Measurements from ENCODE around the gene CALM3. TPM values are rescaled to one million over a fixed set of nuclear protein-coding genes. Genes with fewer than 3 reads are reported as not detected.
A peak's percentile ranks its signal among the peaks of the same experiment; 100 is the strongest.
"Not testable (repeated sequence)": the region's sequence is repeated elsewhere in the genome, so short reads cannot be mapped to it uniquely, and the experiment has no call there.

The CALM3 gene
- 100 to 1,000 TPM; 106 to 118 (median 112) TPM for polyA plus RNA-seq (ENCODE audit: low read depth in 6 of 6)

- DNase-seq (no peak), ATAC-seq (ENCODE audit: low read depth in 2 of 2) (no peak)
- peak within 1 kb of the TSS; percentile 95 to 100 (median 100) for H3K4me3 Mint-ChIP-seq
- no peaks in the 10 kb centered on the region for H3K27me3 Mint-ChIP-seq
- H3K9me3 Mint-ChIP-seq, result peaks cover 6 to 18% (median 15%) of the 10 kb centered on the region in 7 donors
- peak within 1 kb of the TSS; percentile 100 for H3K27ac Mint-ChIP-seq
- peaks cover 27 to 37% (median 34%) of the 10 kb centered on the region in 3 donors for H3K4me1 Mint-ChIP-seq
- peaks cover 5 to 17% of the 10 kb centered on the region in 2 donors for H3K36me3 Mint-ChIP-seq
These were observed at the start of gene CALM3 for GRCh38 chr19:46601318-46602224. CALM3 (plus strand) TSS chr19:46601330; CDS start chr19:46601435, 105 bp downstream.

GRCh38 chr19:46552891-46553290, 48.2 kb upstream of the CALM3 start:
- ATAC-seq (ENCODE audit: low read depth in 2 of 2), result no peak
- no peak for DNase-seq
- H3K27ac Mint-ChIP-seq, result no peak overlapping the region
- H3K36me3 Mint-ChIP-seq, result peaks cover 12 to 17% of the 10 kb centered on the region in 2 donors
- H3K27me3 Mint-ChIP-seq, result peaks cover 12 to 36% (median 33%) of the 10 kb centered on the region in 3 donors
- H3K4me1 Mint-ChIP-seq, result no peaks in the 10 kb centered on the region
- no peak overlapping the region for H3K4me3 Mint-ChIP-seq
- peaks cover 0 to 39% (median 21%) of the 10 kb centered on the region in 7 donors for H3K9me3 Mint-ChIP-seq

GRCh38 chr19:46554161-46554560, 47.0 kb upstream of the CALM3 start:
- ATAC-seq (ENCODE audit: low read depth in 2 of 2) (no peak), DNase-seq (no peak)
- peaks cover 12 to 22% of the 10 kb centered on the region in 2 donors for H3K36me3 Mint-ChIP-seq
- peaks cover 0 to 35% (median 23%) of the 10 kb centered on the region in 7 donors for H3K9me3 Mint-ChIP-seq
- no peak overlapping the region for H3K4me3 Mint-ChIP-seq
- peaks cover 8 to 36% (median 33%) of the 10 kb centered on the region in 3 donors for H3K27me3 Mint-ChIP-seq
- H3K4me1 Mint-ChIP-seq, result no peaks in the 10 kb centered on the region
- no peak overlapping the region for H3K27ac Mint-ChIP-seq

- Mint-ChIP-seq H3K9me3 (peaks cover 0 to 28% (median 12%) of the 10 kb centered on the region in 7 donors), H3K36me3 (peaks cover 7 to 14% of the 10 kb centered on the region in 2 donors), H3K4me1 (no peaks in the 10 kb centered on the region), H3K27ac (no peak overlapping the region), H3K27me3 (peaks cover 13 to 32% (median 31%) of the 10 kb centered on the region in 3 donors), H3K4me3 (no peak overlapping the region)
- no peak for ATAC-seq (ENCODE audit: low read depth in 2 of 2)
- DNase-seq, result no peak
These were observed 45.4 kb upstream of the CALM3 start for GRCh38 chr19:46555628-46556280.

- H3K27me3 Mint-ChIP-seq, result peaks cover 9 to 27% (median 25%) of the 10 kb centered on the region in 3 donors
- not testable (repeated sequence) for ATAC-seq (ENCODE audit: low read depth in 2 of 2); H3K4me3 Mint-ChIP-seq; H3K36me3 Mint-ChIP-seq; DNase-seq; H3K4me1 Mint-ChIP-seq; H3K27ac Mint-ChIP-seq
- H3K9me3 Mint-ChIP-seq, result peaks cover 0 to 21% (median 5%) of the 10 kb centered on the region in 7 donors
These were observed 44.7 kb upstream of the CALM3 start for GRCh38 chr19:46556471-46556870.

GRCh38 chr19:46559203-46559602, 41.9 kb upstream of the CALM3 start:
- ATAC-seq (ENCODE audit: low read depth in 2 of 2), result no peak
- peaks cover 0 to 5% (median 0%) of the 10 kb centered on the region in 7 donors for H3K9me3 Mint-ChIP-seq
- H3K27me3 Mint-ChIP-seq, result peaks cover 4 to 14% (median 8%) of the 10 kb centered on the region in 3 donors
- DNase-seq, result no peak
- no peak overlapping the region for H3K27ac Mint-ChIP-seq
- peaks cover 0 to 4% (median 0%) of the 10 kb centered on the region in 3 donors for H3K4me1 Mint-ChIP-seq
- H3K36me3 Mint-ChIP-seq, result peaks cover 0 to 5% of the 10 kb centered on the region in 2 donors
- no peak overlapping the region for H3K4me3 Mint-ChIP-seq

- H3K4me1 Mint-ChIP-seq; DNase-seq; H3K9me3 Mint-ChIP-seq; H3K27ac Mint-ChIP-seq; ATAC-seq (ENCODE audit: low read depth in 2 of 2); H3K36me3 Mint-ChIP-seq; H3K27me3 Mint-ChIP-seq; H3K4me3 Mint-ChIP-seq: not testable (repeated sequence)
These were observed 41.5 kb upstream of the CALM3 start for GRCh38 chr19:46559675-46560074.

- Mint-ChIP-seq H3K36me3 (no peaks in the 10 kb centered on the region), H3K27ac (peak overlapping the region in 2 of 6 donors; percentile 61 to 64), H3K4me1 (peaks cover 0 to 4% (median 0%) of the 10 kb centered on the region in 3 donors), H3K27me3 (peaks cover 0 to 6% (median 6%) of the 10 kb centered on the region in 3 donors), H3K9me3 (peaks cover 0 to 4% (median 0%) of the 10 kb centered on the region in 7 donors), H3K4me3 (no peak overlapping the region)
- DNase-seq, result no peak
- no peak for ATAC-seq (ENCODE audit: low read depth in 2 of 2)
These were observed 36.4 kb upstream of the CALM3 start for GRCh38 chr19:46564701-46565100.

GRCh38 chr19:46571495-46571894, 29.6 kb upstream of the CALM3 start:
- Mint-ChIP-seq H3K9me3 (peaks cover 0 to 6% (median 3%) of the 10 kb centered on the region in 7 donors), H3K4me3 (no peak overlapping the region), H3K27me3 (peaks cover 6 to 17% (median 10%) of the 10 kb centered on the region in 3 donors), H3K27ac (no peak overlapping the region), H3K36me3 (peaks cover 8 to 14% of the 10 kb centered on the region in 2 donors), H3K4me1 (peaks cover 4 to 11% (median 8%) of the 10 kb centered on the region in 3 donors)
- ATAC-seq (ENCODE audit: low read depth in 2 of 2) (peak in 1 of 2 donors; percentile 35), DNase-seq (no peak)

GRCh38 chr19:46573679-46574498, 27.2 kb upstream of the CALM3 start:
- ATAC-seq (ENCODE audit: low read depth in 2 of 2) (no peak), DNase-seq (no peak)
- no peak overlapping the region for H3K4me3 Mint-ChIP-seq
- H3K4me1 Mint-ChIP-seq, result peaks cover 16 to 21% (median 17%) of the 10 kb centered on the region in 3 donors
- peaks cover 8 to 27% of the 10 kb centered on the region in 2 donors for H3K36me3 Mint-ChIP-seq
- H3K27ac Mint-ChIP-seq, result peak overlapping the region in 2 of 6 donors; percentile 41 to 52
- H3K27me3 Mint-ChIP-seq, result peaks cover 6 to 17% (median 10%) of the 10 kb centered on the region in 3 donors
- H3K9me3 Mint-ChIP-seq, result peaks cover 4 to 16% (median 12%) of the 10 kb centered on the region in 7 donors

- peaks cover 4 to 18% (median 12%) of the 10 kb centered on the region in 7 donors for H3K9me3 Mint-ChIP-seq
- ATAC-seq (ENCODE audit: low read depth in 2 of 2), result no peak
- no peak overlapping the region for H3K4me3 Mint-ChIP-seq
- DNase-seq, result no peak
- H3K36me3 Mint-ChIP-seq, result peaks cover 8 to 27% of the 10 kb centered on the region in 2 donors
- peaks cover 3 to 11% (median 10%) of the 10 kb centered on the region in 3 donors for H3K27me3 Mint-ChIP-seq
- peak overlapping the region in 1 of 6 donors; percentile 41 for H3K27ac Mint-ChIP-seq
- peaks cover 16 to 21% (median 17%) of the 10 kb centered on the region in 3 donors for H3K4me1 Mint-ChIP-seq
These were observed 26.6 kb upstream of the CALM3 start for GRCh38 chr19:46574533-46574932.

- Mint-ChIP-seq H3K27ac (no peak overlapping the region), H3K4me1 (peaks cover 12 to 17% (median 16%) of the 10 kb centered on the region in 3 donors), H3K36me3 (peaks cover 4 to 19% of the 10 kb centered on the region in 2 donors), H3K4me3 (no peak overlapping the region), H3K9me3 (peaks cover 4 to 18% (median 12%) of the 10 kb centered on the region in 7 donors), H3K27me3 (no peaks in the 10 kb centered on the region)
- no peak for DNase-seq
- no peak for ATAC-seq (ENCODE audit: low read depth in 2 of 2)
These were observed 22.7 kb upstream of the CALM3 start for GRCh38 chr19:46578450-46578849.

Data from naive B cell (primary cell).